Measurements from ENCODE around the gene CD40.

- TF ChIP-seq GATA2 (IDR thresholded peaks at IDR 0.05; ENCODE audit: low read depth, low read length) (no peak), GATA3 (IDR thresholded peaks at IDR 0.05; ENCODE audit: low read depth, low read length) (no peak)
Measured at GRCh38 chr20:46154796-46155195, 36.7 kb downstream of the CD40 start.

Measured in SH-SY5Y (cell line).